ENCODE results near the gene SET.

The SET gene

GRCh38 chr9:128706045-128706444, 17.0 kb downstream of the SET start:
- no peak for TF ChIP-seq CTCF (IDR thresholded peaks at IDR 0.05; ENCODE audit: low read depth, low read length, missing control alignments)
- DNase-seq (ENCODE audit: extremely low read depth, low read depth): no peak
- no peak overlapping the region for H3K4me3 ChIP-seq (replicated peaks; ENCODE audit: low read depth, low read length)

GRCh38 chr9:128706671-128707381, 17.8 kb downstream of the SET start:
- TF ChIP-seq CTCF (IDR thresholded peaks at IDR 0.05; ENCODE audit: low read depth, low read length, missing control alignments): no peak
- no peak for DNase-seq (ENCODE audit: extremely low read depth, low read depth)
- H3K4me3 ChIP-seq (replicated peaks; ENCODE audit: low read depth, low read length): no peak overlapping the region

- no peak for DNase-seq (ENCODE audit: extremely low read depth, low read depth)
- H3K4me3 ChIP-seq (replicated peaks; ENCODE audit: low read depth, low read length): no peak overlapping the region
- no peak for TF ChIP-seq CTCF (IDR thresholded peaks at IDR 0.05; ENCODE audit: low read depth, low read length, missing control alignments)
Observed at GRCh38 chr9:128707446-128707845, 18.4 kb downstream of the SET start.

GRCh38 chr9:128712451-128713410, 23.7 kb downstream of the SET start:
- no peak for TF ChIP-seq CTCF (IDR thresholded peaks at IDR 0.05; ENCODE audit: low read depth, low read length, missing control alignments)
- no peak overlapping the region for H3K4me3 ChIP-seq (replicated peaks; ENCODE audit: low read depth, low read length)
- DNase-seq (ENCODE audit: extremely low read depth, low read depth): no peak

- no peak for TF ChIP-seq CTCF (IDR thresholded peaks at IDR 0.05; ENCODE audit: low read depth, low read length, missing control alignments)
- H3K4me3 ChIP-seq (replicated peaks; ENCODE audit: low read depth, low read length): no peak overlapping the region
- DNase-seq (ENCODE audit: extremely low read depth, low read depth): no peak
Observed at GRCh38 chr9:128713411-128713780, 24.4 kb downstream of the SET start.

GRCh38 chr9:128713941-128714573, 25.0 kb downstream of the SET start:
- no peak for TF ChIP-seq CTCF (IDR thresholded peaks at IDR 0.05; ENCODE audit: low read depth, low read length, missing control alignments)
- no peak overlapping the region for H3K4me3 ChIP-seq (replicated peaks; ENCODE audit: low read depth, low read length)
- no peak for DNase-seq (ENCODE audit: extremely low read depth, low read depth)

Measured in HFF-Myc (cell line).